HepG2 (cell line): ENCODE results near the gene ADCY7. TPM values are rescaled to one million over a fixed set of nuclear protein-coding genes. Genes with fewer than 3 reads are reported as not detected.

Experiments used
- ATAC-seq: fragments of 200-7000 bp; cut with Tn5 transposase; 3 replicates; pipeline ENCODE4 v1.9.1; 2020; ENCODE audit warnings: mild to moderate bottlenecking, moderate library complexity
- BruUV-seq: library from RNA; stranded (reverse); fragments of 400-500 nt; replicated peaks from 2 replicates; lab custom pipeline; 2021; lab: Mats Ljungman, UMichigan
- CTCF ChIA-PET: fragments of 300-600 bp; formaldehyde crosslinking; extraction: SDS; loops from one replicate; lab custom pipeline; 2021; ENCODE audit warnings: low total read pairs, inconsistent platforms, low intra/inter-chr PET ratio; lab: Yijun Ruan, JAX
- POLR2A ChIA-PET: fragments of 350-600 bp; sonication (Branson Sonifier 250); formaldehyde crosslinking; loops from one replicate; lab custom pipeline; 2020; ENCODE audit warnings: antibody characterized with exemption, inconsistent platforms; lab: Yijun Ruan, JAX
- DNase-seq: peaks from one replicate; pipeline ENCODE4 v3.0.0-alpha.2; 2015; ENCODE audit warnings: low spot score
- FAIRE-seq: peaks from 3 replicates; lab custom pipeline; 2011; peaks lifted over from hg19 to GRCh38; lab: Jason Lieb, UNC
- H2AFZ ChIP-seq: one replicate; pipeline ENCODE4 v1.6.1; 2011; ENCODE audit warnings: low read length, inconsistent platforms
- H3K27ac ChIP-seq: fragments of 300-600 bp; 3 replicates; pipeline ENCODE4 v1.8.0; 2011; ENCODE audit warnings: mixed run types, mild to moderate bottlenecking, mixed read lengths, low read length, inconsistent platforms; ENCODE audit not compliant: insufficient read depth; ENCODE audit errors: extremely low read length
- H3K27me3 ChIP-seq, 2 experiments: fragments of 200-600 bp in 1 of 2; 2 replicates in 1 of 2; 3 replicates in 1 of 2; pipeline versions ENCODE4 v1.6.0 to v1.8.0; 2011; ENCODE audit warnings: low read length in 2 of 2, mild to moderate bottlenecking in 2 of 2, moderate library complexity in 2 of 2, inconsistent platforms in 1 of 2; ENCODE audit not compliant: insufficient read depth in 2 of 2, control insufficient read depth in 1 of 2
- H3K36me3 ChIP-seq, 2 experiments: fragments of 200-600 bp in 1 of 2; replicated peaks in 1 of 2; 2 replicates in 1 of 2; 3 replicates in 1 of 2; pipeline versions ENCODE4 v1.5.1 to v1.8.0; 2011; ENCODE audit warnings: low read length in 2 of 2, inconsistent platforms in 1 of 2; ENCODE audit not compliant: insufficient read depth in 2 of 2, control insufficient read depth in 1 of 2
- H3K4me1 ChIP-seq: 2 replicates; pipeline ENCODE4 v1.5.1; 2012; ENCODE audit warnings: low read length, inconsistent platforms; ENCODE audit not compliant: insufficient read depth
- H3K4me2 ChIP-seq: 2 replicates; pipeline ENCODE4 v1.6.0; 2011; ENCODE audit warnings: low read depth, low read length, inconsistent platforms
- H3K4me3 ChIP-seq, 3 experiments: fragments of 200-600 bp in 1 of 3; sonication (generic), shearing (Covaris generic) in 1 of 3; replicated peaks in 1 of 3; 2 replicates each; pipeline ENCODE4 v1.5.1; 2011 to 2016; ENCODE audit warnings: low read length in 3 of 3, inconsistent platforms in 2 of 3, low read depth in 2 of 3, mild to moderate bottlenecking in 2 of 3, control low read depth in 1 of 3, mixed read lengths in 1 of 3; ENCODE audit not compliant: insufficient read depth in 1 of 3
- H3K79me2 ChIP-seq: one replicate; pipeline ENCODE4 v1.6.1; 2011; ENCODE audit warnings: low read length, inconsistent platforms; ENCODE audit not compliant: insufficient read depth
- H3K9ac ChIP-seq: 2 replicates; pipeline ENCODE4 v1.6.0; 2011; ENCODE audit warnings: mild to moderate bottlenecking, low read depth, low read length, inconsistent platforms; ENCODE audit not compliant: insufficient read depth
- H3K9me3 ChIP-seq: 2 replicates; pipeline ENCODE4 v1.5.1; 2012; ENCODE audit warnings: mild to moderate bottlenecking, low read length
- H4K20me1 ChIP-seq: 2 replicates; pipeline ENCODE4 v1.6.0; 2011; ENCODE audit warnings: inconsistent platforms, mild to moderate bottlenecking, low read length, moderate library complexity; ENCODE audit not compliant: insufficient read depth
- CTCF ChIP-seq: sonication (generic); formaldehyde crosslinking; IDR thresholded peaks from 2 replicates; pipeline ENCODE4 v1.5.0; 2020; ENCODE audit warnings: mild to moderate bottlenecking, missing genetic modification reagents, moderate library complexity
- DMAP1 ChIP-seq: IDR thresholded peaks from 2 replicates; pipeline ENCODE4 v1.6.1; 2016
- NFIC ChIP-seq: IDR thresholded peaks from 2 replicates; pipeline ENCODE4 v1.6.1; 2012; ENCODE audit warnings: mild to moderate bottlenecking, low read length, inconsistent platforms
- SMC3 ChIP-seq: IDR thresholded peaks from 2 replicates; pipeline ENCODE4 v1.6.1; 2011; ENCODE audit warnings: low read length, improper control_type of control experiment
- STAG1 ChIP-seq: sonication (generic); formaldehyde crosslinking; IDR thresholded peaks from 2 replicates; pipeline ENCODE4 v1.4.0; 2020; ENCODE audit warnings: missing genetic modification reagents
- USF2 ChIP-seq, 2 experiments: sonication (generic) in 1 of 2; formaldehyde crosslinking in 1 of 2; IDR thresholded peaks; 2 replicates each; pipeline versions ENCODE4 v1.5.1 to v1.6.1; 2011 to 2020; ENCODE audit warnings: borderline replicate concordance in 1 of 2, low read depth in 1 of 2, low read length in 1 of 2, mild to moderate bottlenecking in 1 of 2, missing genetic modification reagents in 1 of 2, moderate library complexity in 1 of 2
- XRCC5 ChIP-seq: fragments of 200-400 bp; formaldehyde crosslinking; optimal IDR thresholded peaks from 2 replicates; pipeline ENCODE3; 2017; ENCODE audit warnings: mild to moderate bottlenecking, low read length
- ZNF296 ChIP-seq: sonication (generic); formaldehyde crosslinking; conservative IDR thresholded peaks from 2 replicates; pipeline ENCODE4 v1.5.0; 2020; ENCODE audit warnings: mild to moderate bottlenecking, missing genetic modification reagents
- whole genome bisulfite sequencing: methylation state at CpG from one replicate; pipeline ENCODE4 v1.1.6; 2017; ENCODE audit warnings: low lambda C conversion rate; 5-methylcytosine and 5-hydroxymethylcytosine counted together
- in situ Hi-C: cut with HindIII; loops from 2 replicates; pipeline ENCODE4 v1.10.0; 2017; ENCODE audit warnings: low pct_unique_long_range_greater_than_20kb; ENCODE audit not compliant: extremely low pct_ligation_motif_present
- intact Hi-C: fragments of 100-400 bp; cut with micrococcal nuclease; formaldehyde crosslinking; loops from one replicate; pipeline ENCODE4 v1.10.0; 2022; ENCODE audit not compliant: unreplicated experiment
- polyA plus RNA-seq, 8 experiments: library from polyadenylated mRNA; depleted of rRNA in 3 of 8; stranded (reverse) in 7 of 8; unstranded in 1 of 8; fragments of >200 nt; fragmentation: Illumina TruSeq in 4 of 8; extraction: Trizol in 4 of 8; gene quantifications; 2 replicates each; pipeline versions ENCODE4 v1.2.1 to v1.2.3, GENCODE V29; 2011 to 2016; ENCODE audit warnings: low read depth in 4 of 8, missing spikeins in 1 of 8, mixed read lengths in 1 of 8; ENCODE audit not compliant: insufficient read depth in 1 of 8
- total RNA-seq, 5 experiments: library from RNA; depleted of rRNA; stranded (reverse); fragments of >200 nt; fragmentation: Illumina TruSeq; extraction: Trizol; gene quantifications; 2 replicates each; pipeline ENCODE4 v1.2.3, GENCODE V29; 2016; ENCODE audit warnings: low read depth in 1 of 5

ADCY7 gene
- total and polyA plus RNA-seq, 2 of the 13 experiments (the other 11 are each of a cell fraction or from before 2014, with no cell fraction given) = 2.2 to 4.3 TPM

- Histone ChIP-seq H3K4me3 (no peak overlapping the region), H3K27me3 (no peaks in the 10 kb centered on the region), H3K9me3 (no peaks in the 10 kb centered on the region), H2AFZ (no peak overlapping the region), H3K27ac (no peak overlapping the region), H3K9ac (no peak overlapping the region), H3K4me1 (peaks cover 16% of the 10 kb centered on the region), H3K79me2 (no peaks in the 10 kb centered on the region), H3K4me2 (no peak overlapping the region), H4K20me1 (no peaks in the 10 kb centered on the region), H3K36me3 (peaks cover 24 to 74% of the 10 kb centered on the region in 2 experiments)
- ChIA-PET POLR2A (no interaction called here), CTCF (interaction anchor here (2.5 kb wide), 1 partner anchor 28 kb away, joined by 7 read pairs; no protein-coding TSS in a partner anchor)
- ATAC-seq (peak; percentile 77), DNase-seq (no peak), FAIRE-seq (peak; percentile 71)
- WGBS = 79% methylated on average over 7 of the region's 7 CpGs
- no TSS peak for BruUV-seq
- in situ Hi-C loops (no loop called here), intact Hi-C loops (loop anchor here (1.0 to 5.0 kb wide), 2 partner anchors 28 to 340 kb away; no protein-coding TSS in a partner anchor)
- TF ChIP-seq USF2 (IDR thresholded peaks at IDR 0.05; ENCODE audit: low read depth, low read length) (peak; percentile 19; the same call in 1 of the 2 replicates), USF2 (CRISPR knock-in tag; IDR thresholded peaks at IDR 0.05; ENCODE audit: borderline replicate concordance) (no peak), XRCC5 (peak; percentile 45), STAG1 (CRISPR knock-in tag) (peak; percentile 67), SMC3 (peak; percentile 37; the same call in 1 of the 2 replicates), NFIC (no peak), CTCF (CRISPR knock-in tag) (peak; percentile 62), ZNF296 (0 out of 2 replicates have a peak, but pooled peaks have one; percentile 60), DMAP1 (CRISPR knock-in tag) (no peak)
Measured at GRCh38 chr16:50326835-50327465, 60.6 kb downstream of the ADCY7 start.
